ENCODE results near the gene TLR1.

- TF ChIP-seq CTCF (IDR thresholded peaks at IDR 0.05) (no peak), POLR2A (IDR thresholded peaks at IDR 0.05) (no peak), POLR2AphosphoS5 (IDR thresholded peaks at IDR 0.05) (no peak)
These were observed 15.0 kb upstream of the TLR1 start for GRCh38 chr4:38819569-38819968.

All from upper lobe of left lung (tissue), 4 donors.